Panc1 (cell line): ENCODE measurements around the gene ACADSB. TPM values are rescaled to one million over a fixed set of nuclear protein-coding genes. Genes with fewer than 3 reads are reported as not detected.

Experiments
- ATAC-seq: fragments of 200-7000 bp; cut with Tn5 transposase; 2 replicates; pipeline ENCODE4 v1.9.1; 2020; ENCODE audit warnings: mild to moderate bottlenecking, moderate library complexity
- BruUV-seq: library from RNA; stranded (reverse); fragments of 400-500 nt; replicated peaks from 2 replicates; lab custom pipeline; 2021; lab: Mats Ljungman, UMichigan
- CTCF ChIA-PET: fragments of 300-600 bp; sonication (Branson Sonifier 250); formaldehyde crosslinking; loops from one replicate; lab custom pipeline; 2022; ENCODE audit warnings: antibody characterized with exemption; lab: Charles Lee
- POLR2A ChIA-PET: fragments of 300-600 bp; sonication (Branson Sonifier 250); formaldehyde crosslinking; loops from one replicate; lab custom pipeline; 2022; ENCODE audit warnings: antibody characterized with exemption; lab: Charles Lee
- DNase-seq: peaks from one replicate; pipeline ENCODE4 v3.0.0-alpha.2; 2010; ENCODE audit warnings: low read depth, low spot score
- H3K27ac ChIP-seq: 2 replicates; pipeline ENCODE4 v1.5.1; 2011; ENCODE audit warnings: mild to moderate bottlenecking, low read length, inconsistent platforms
- H3K27me3 ChIP-seq: fragments of 200-500 bp; sonication (Bioruptor generic); 2 replicates; pipeline ENCODE4 v1.6.0; 2014; ENCODE audit warnings: low read length, inconsistent platforms; ENCODE audit not compliant: control insufficient read depth, insufficient read depth
- H3K36me3 ChIP-seq: fragments of 200-500 bp; sonication (Bioruptor generic); 2 replicates; pipeline ENCODE4 v1.5.1; 2014; ENCODE audit warnings: inconsistent platforms, mild to moderate bottlenecking, low read length, moderate library complexity; ENCODE audit not compliant: control insufficient read depth, insufficient read depth
- H3K4me1 ChIP-seq: 2 replicates; pipeline ENCODE4 v1.5.1; 2011; ENCODE audit warnings: inconsistent platforms, mild to moderate bottlenecking, low read length, moderate library complexity; ENCODE audit not compliant: control insufficient read depth, insufficient read depth
- H3K4me3 ChIP-seq, 2 experiments: 2 replicates each; pipeline ENCODE4 v1.5.1; 2011 to 2012; ENCODE audit warnings: low read depth in 2 of 2, low read length in 2 of 2, mild to moderate bottlenecking in 2 of 2, inconsistent platforms in 1 of 2, moderate library complexity in 1 of 2
- H3K9me3 ChIP-seq: fragments of 200-500 bp; sonication (Bioruptor generic); 2 replicates; pipeline ENCODE4 v1.5.1; 2014; ENCODE audit warnings: low read depth, mild to moderate bottlenecking, inconsistent platforms, low read length, moderate library complexity; ENCODE audit not compliant: control insufficient read depth, insufficient read depth
- CTCF ChIP-seq: fragments of 450-650 bp; IDR thresholded peaks from 2 replicates; pipeline ENCODE4 v1.5.1; 2017; ENCODE audit warnings: mild to moderate bottlenecking
- POLR2AphosphoS5 ChIP-seq: IDR thresholded peaks from 2 replicates; pipeline ENCODE4 v1.6.1; 2012; ENCODE audit warnings: mild to moderate bottlenecking, low read depth, low read length, moderate library complexity
- SIN3A ChIP-seq: IDR thresholded peaks from 2 replicates; pipeline ENCODE4 v1.6.1; 2012; ENCODE audit warnings: low read depth, mild to moderate bottlenecking, low read length, moderate library complexity, borderline replicate concordance; ENCODE audit not compliant: insufficient read depth
- TCF7L2 ChIP-seq: IDR thresholded peaks from 2 replicates; pipeline ENCODE4 v1.6.1; 2011; ENCODE audit warnings: mild to moderate bottlenecking, low read depth, low read length, inconsistent platforms
- in situ Hi-C: cut with HindIII; loops from 2 replicates; pipeline ENCODE4 v1.10.0; 2016; ENCODE audit warnings: low sequenced_read_pairs, low pct_unique_long_range_greater_than_20kb
- intact Hi-C: fragments of 100-400 bp; cut with micrococcal nuclease; formaldehyde crosslinking; loops from one replicate; pipeline ENCODE4 v1.10.0; 2022; ENCODE audit not compliant: unreplicated experiment
- total RNA-seq: library from RNA; stranded (reverse); gene quantifications from one replicate; pipeline ENCODE4 v1.2.1, GENCODE V29; 2021; ENCODE audit not compliant: unreplicated experiment
- TF ChIP-seq, protein P1 (sequence below), 2 experiments: IDR thresholded peaks; 2 replicates each; pipeline ENCODE4 v1.6.1; 2011 to 2012; ENCODE audit warnings: low read depth in 2 of 2, control low read depth in 1 of 2, low read length in 1 of 2, mild to moderate bottlenecking in 1 of 2, moderate library complexity in 1 of 2; ENCODE audit not compliant: insufficient read depth in 1 of 2

The ACADSB gene
- total RNA-seq, 1 experiment from 2014 or later, result 19.2 TPM

DNA sequence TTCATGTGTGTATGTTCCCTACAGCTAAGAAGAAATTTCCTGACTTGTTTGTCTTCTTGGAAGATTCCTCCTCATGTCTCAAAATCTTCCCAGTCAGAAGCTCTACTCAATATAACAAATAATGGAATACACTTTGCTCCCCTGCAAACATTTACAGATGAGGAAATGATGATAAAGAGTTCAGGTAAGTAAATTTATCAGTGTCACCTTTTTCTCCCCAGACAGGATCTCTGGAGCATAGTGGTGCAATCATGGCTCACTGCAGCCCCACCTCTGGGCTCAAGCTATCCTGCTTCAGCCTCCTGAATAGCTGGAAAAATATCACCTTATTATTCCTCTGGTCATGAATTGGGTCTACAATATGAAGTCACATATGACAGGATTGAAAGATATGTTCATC lies 25.5 kb downstream of the ACADSB start:
- BruUV-seq, result no TSS peak
- in situ Hi-C loops, result no loop called here
- no peak overlapping the region for H3K4me3 ChIP-seq
- H3K4me1 ChIP-seq, result no peaks in the 10 kb centered on the region
- CTCF ChIA-PET, result no interaction called here
- ATAC-seq (no peak), DNase-seq (no peak)
- POLR2A ChIA-PET, result no interaction called here
- TF ChIP-seq SIN3A (no peak), POLR2AphosphoS5 (no peak), TCF7L2 (no peak), CTCF (no peak)
- TF ChIP-seq, protein P1, sequence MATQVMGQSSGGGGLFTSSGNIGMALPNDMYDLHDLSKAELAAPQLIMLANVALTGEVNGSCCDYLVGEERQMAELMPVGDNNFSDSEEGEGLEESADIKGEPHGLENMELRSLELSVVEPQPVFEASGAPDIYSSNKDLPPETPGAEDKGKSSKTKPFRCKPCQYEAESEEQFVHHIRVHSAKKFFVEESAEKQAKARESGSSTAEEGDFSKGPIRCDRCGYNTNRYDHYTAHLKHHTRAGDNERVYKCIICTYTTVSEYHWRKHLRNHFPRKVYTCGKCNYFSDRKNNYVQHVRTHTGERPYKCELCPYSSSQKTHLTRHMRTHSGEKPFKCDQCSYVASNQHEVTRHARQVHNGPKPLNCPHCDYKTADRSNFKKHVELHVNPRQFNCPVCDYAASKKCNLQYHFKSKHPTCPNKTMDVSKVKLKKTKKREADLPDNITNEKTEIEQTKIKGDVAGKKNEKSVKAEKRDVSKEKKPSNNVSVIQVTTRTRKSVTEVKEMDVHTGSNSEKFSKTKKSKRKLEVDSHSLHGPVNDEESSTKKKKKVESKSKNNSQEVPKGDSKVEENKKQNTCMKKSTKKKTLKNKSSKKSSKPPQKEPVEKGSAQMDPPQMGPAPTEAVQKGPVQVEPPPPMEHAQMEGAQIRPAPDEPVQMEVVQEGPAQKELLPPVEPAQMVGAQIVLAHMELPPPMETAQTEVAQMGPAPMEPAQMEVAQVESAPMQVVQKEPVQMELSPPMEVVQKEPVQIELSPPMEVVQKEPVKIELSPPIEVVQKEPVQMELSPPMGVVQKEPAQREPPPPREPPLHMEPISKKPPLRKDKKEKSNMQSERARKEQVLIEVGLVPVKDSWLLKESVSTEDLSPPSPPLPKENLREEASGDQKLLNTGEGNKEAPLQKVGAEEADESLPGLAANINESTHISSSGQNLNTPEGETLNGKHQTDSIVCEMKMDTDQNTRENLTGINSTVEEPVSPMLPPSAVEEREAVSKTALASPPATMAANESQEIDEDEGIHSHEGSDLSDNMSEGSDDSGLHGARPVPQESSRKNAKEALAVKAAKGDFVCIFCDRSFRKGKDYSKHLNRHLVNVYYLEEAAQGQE (IDR thresholded peaks at IDR 0.05; ENCODE audit: insufficient read depth in 1 of 2, low read depth in 2 of 2, low read length in 1 of 2), result no peak
- intact Hi-C loops, result no loop called here
- no peaks in the 10 kb centered on the region for H3K9me3 ChIP-seq
- no peak overlapping the region for H3K27ac ChIP-seq
- H3K36me3 ChIP-seq, result no peaks in the 10 kb centered on the region
- no peaks in the 10 kb centered on the region for H3K27me3 ChIP-seq

DNA sequence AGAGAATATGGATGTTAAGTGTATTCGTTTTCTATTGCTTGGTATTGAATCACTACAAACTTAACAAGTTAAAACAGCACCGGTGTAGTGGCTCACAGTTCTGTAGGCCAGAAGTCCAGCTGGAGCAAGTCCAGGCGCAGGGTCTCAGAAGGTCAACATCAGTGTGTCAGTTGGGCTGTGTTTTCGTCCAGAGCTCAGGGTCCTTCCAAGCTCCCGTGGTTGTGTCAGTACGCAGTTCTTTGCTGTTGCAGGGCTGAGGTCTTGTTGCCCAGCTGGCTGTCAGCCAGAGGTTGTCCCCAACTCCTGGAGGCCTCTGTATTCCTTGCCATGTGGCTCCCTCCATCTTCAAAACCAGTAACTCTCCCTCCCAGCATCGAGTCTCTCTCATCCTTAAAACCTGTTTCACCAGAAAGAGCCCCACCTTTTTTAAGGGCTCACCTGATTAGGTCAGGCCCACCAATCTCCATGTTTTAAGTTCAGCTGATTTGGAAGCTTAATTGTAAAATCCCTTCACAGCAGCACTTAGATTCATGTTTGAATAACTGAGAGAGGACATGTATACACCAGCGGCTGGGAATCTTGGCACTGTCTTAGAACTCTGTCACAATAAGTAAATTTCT lies 26.8 kb downstream of the ACADSB start:
- no peak for DNase-seq
- Histone ChIP-seq H3K4me3 (no peak overlapping the region), H3K4me1 (no peaks in the 10 kb centered on the region), H3K9me3 (no peaks in the 10 kb centered on the region), H3K27me3 (no peaks in the 10 kb centered on the region), H3K27ac (no peak overlapping the region), H3K36me3 (no peaks in the 10 kb centered on the region)
- ChIA-PET POLR2A (no interaction called here), CTCF (no interaction called here)
- no peak for TF ChIP-seq POLR2AphosphoS5
- TF ChIP-seq, protein P1 (IDR thresholded peaks at IDR 0.05; ENCODE audit: insufficient read depth in 1 of 2, low read depth in 2 of 2, low read length in 1 of 2), result no peak
- TF ChIP-seq SIN3A, result no peak
- no peak for ATAC-seq
- BruUV-seq, result no TSS peak
- in situ Hi-C loops (no loop called here), intact Hi-C loops (no loop called here)
